GM13977 (cell line): Measurements from ENCODE around the gene LBP.
"Not testable (repeated sequence)": the region's sequence is repeated elsewhere in the genome, so short reads cannot be mapped to it uniquely, and the experiment has no call there.

Experiments
- DNase-seq: peaks from one replicate; pipeline ENCODE4 v3.0.0; 2012; ENCODE audit warnings: low spot score
- in situ Hi-C: fragments of 300-500 bp; cut with MboI; formaldehyde crosslinking; loops from one replicate; pipeline ENCODE4 v1.12.0; 2022; ENCODE audit warnings: low sequenced_read_pairs, low pct_unique_long_range_greater_than_20kb, mixed read lengths, inconsistent platforms; ENCODE audit not compliant: unreplicated experiment
- TF ChIP-seq, protein P1 (sequence below): IDR thresholded peaks from 2 replicates; pipeline ENCODE4 v1.5.1; 2012; ENCODE audit warnings: mild to moderate bottlenecking, control low read depth; ENCODE audit not compliant: insufficient read depth; ENCODE audit errors: extremely low read depth, missing control alignments

The LBP gene

DNA sequence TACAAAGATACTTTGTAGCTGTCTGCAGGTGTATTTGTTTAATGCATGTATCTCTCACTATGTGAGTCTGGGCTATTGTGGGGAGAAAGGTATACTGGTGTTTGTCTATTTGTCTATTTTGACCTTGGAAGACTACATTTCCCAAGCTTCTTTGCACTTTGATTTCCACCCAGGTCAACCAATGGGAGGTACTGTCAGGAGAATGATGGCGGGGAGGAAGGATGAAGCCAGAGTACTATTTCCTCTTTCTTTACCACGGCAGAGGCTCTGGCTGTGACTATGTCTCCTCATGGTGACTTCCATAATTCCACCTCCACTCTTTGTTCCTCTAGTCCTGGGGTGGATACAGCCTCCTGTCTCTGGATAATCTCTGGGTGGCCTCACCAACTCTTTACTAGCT is 23.1 kb downstream of the LBP start:
- DNase-seq = peak; percentile 42
- in situ Hi-C loops = no loop called here
- TF ChIP-seq, protein P1, sequence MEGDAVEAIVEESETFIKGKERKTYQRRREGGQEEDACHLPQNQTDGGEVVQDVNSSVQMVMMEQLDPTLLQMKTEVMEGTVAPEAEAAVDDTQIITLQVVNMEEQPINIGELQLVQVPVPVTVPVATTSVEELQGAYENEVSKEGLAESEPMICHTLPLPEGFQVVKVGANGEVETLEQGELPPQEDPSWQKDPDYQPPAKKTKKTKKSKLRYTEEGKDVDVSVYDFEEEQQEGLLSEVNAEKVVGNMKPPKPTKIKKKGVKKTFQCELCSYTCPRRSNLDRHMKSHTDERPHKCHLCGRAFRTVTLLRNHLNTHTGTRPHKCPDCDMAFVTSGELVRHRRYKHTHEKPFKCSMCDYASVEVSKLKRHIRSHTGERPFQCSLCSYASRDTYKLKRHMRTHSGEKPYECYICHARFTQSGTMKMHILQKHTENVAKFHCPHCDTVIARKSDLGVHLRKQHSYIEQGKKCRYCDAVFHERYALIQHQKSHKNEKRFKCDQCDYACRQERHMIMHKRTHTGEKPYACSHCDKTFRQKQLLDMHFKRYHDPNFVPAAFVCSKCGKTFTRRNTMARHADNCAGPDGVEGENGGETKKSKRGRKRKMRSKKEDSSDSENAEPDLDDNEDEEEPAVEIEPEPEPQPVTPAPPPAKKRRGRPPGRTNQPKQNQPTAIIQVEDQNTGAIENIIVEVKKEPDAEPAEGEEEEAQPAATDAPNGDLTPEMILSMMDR = no peak

DNA sequence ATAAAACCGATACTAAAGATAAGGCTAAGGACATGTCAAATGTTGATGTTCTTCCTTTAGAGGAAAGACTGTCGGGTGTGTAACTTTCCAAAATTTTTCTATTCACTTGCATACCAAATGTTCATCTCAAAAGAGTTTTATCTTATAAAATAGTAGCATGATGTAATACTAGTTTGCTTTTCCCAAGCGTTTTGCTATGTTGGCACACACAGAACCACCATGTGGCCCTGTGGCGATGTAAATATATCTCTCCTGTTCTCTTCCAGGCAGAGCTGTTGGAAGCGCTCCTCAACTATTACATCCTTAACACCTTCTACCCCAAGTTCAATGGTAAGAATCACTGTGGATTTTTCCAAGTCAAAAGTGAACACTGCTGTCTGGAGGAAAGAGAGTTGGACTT is 26.5 kb downstream of the LBP start:
- in situ Hi-C loops = no loop called here
- DNase-seq = no peak
- TF ChIP-seq, protein P1 = no peak

DNA sequence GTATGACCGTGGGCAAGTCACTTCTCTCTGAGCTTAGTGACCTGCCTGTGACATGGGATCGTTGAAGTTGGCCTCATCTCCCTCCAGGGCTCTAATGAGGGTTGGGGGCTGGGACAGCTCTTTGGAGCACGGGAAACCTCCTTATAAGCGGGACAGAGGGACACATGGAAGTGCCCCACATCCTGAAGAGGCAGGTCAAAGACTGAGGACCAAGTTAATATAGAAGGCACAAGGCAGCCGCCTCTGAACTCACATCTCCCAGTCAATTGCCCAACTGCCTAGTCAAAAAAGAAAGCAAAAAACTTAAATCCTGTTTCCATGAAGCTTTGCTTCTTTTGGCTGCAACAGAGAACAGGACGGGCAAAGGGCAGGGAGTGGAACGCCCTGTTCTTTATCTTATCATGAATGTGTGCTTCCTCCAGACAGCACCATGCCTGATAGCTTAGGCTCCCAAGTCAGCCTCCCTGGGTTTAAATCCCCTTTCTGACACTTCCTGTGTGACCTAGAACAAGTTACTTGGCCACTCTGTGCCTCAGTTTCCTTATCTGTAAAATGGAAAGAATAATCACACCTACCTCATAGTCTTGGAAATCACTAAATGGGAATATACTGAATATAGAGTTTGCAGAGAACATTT is 27.1 kb downstream of the LBP start:
- in situ Hi-C loops = no loop called here
- DNase-seq = no peak
- TF ChIP-seq, protein P1 = no peak

DNA sequence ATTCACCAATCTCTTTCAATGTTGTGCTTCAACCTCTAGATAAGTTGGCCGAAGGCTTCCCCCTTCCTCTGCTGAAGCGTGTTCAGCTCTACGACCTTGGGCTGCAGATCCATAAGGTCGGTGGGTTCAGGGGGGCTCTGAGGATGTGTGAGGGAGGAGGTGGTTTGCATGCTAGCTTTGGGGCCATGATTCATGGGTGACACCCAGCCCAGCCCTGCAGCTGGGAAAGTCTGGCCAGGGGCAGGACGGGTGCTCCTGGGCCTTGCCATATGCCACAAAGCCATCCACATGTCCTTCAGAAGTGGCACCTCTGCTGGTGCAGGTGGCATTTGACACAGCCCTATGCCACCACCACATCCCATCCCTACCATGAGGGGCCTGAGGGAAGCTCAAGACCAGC is 27.6 kb downstream of the LBP start:
- no peak for DNase-seq
- in situ Hi-C loops = no loop called here
- TF ChIP-seq, protein P1 = no peak

DNA sequence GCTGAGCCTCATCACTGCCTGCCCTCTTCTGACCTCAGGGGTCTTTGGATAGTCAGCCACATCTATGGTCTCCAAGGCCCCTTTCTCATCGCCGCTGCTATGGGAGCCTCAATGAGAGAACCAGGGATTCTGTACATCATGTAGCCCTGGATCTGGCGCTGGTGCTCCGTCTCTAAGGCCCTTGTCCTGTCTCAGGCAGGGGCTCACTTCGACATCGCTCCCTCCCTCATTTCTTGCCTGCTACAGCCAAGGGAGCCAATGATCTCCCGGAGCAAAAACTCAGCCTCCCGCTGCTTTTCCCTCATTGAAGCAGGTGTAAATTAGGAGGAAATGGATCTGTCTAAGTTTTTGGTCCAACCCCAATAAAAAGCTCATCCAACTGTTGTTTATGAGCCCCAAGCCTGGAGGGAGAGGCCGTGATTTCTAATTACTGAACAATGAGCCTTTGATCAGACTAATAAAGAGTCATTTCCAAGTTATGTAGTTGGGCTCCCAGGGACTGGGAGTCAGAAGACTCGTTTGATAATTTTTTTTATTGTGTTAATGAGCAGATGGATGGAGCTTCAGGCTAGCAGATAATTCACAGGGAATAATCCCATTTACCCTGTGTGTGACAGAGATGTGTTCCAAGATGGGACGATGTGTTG is 30.9 kb downstream of the LBP start:
- no peak for DNase-seq
- in situ Hi-C loops = no loop called here

DNA sequence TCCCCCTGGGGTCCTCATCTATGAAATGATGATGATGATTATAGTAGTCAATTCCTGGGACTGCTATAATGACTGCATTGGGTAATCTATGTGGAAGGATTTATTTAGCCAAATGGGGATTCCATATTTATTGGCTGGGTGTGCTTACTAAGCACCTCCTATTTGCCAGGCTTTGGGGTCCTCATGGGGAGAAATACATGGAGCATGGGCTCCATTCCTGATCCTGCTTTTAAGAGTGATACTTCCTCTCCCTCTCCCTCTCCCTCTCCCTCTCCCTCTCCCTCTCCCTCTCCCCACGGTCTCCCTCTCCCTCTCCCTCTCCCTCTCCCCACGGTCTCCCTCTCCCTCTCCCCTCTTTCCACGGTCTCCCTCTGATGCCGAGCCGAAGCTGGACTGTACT is 31.6 kb downstream of the LBP start:
- DNase-seq, in situ Hi-C loops: not testable (repeated sequence)

More for the DNA sequence above, 30.9 kb downstream of the LBP start:
- TF ChIP-seq, protein P1 = no peak

DNA sequence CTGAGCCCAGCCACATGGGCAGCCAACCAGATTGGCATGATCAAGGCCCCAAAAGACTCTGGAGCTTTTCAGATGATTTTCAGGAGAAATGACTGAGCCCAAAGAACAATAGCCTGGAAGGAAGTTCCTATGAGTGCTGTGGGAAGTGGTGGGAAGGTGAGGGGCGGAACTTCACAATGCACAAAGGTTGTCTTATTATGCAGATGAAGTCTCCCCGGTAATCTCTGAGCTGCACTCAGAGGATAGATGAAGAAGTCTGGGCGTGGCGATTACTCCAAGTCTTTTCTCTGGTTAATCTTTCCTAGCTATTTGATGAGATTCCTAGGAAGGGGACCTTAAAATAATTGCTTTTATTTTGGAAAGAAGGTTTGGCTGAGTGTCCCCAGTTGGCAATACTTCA is 36.9 kb downstream of the LBP start:
- in situ Hi-C loops = no loop called here
- DNase-seq = no peak
- TF ChIP-seq, protein P1 = no peak
